A673 (cell line): Measurements from ENCODE around the gene TLE2. TPM values are rescaled to one million over a fixed set of nuclear protein-coding genes. Genes with fewer than 3 reads are reported as not detected.

ENCODE experiments used
- BruUV-seq: library from RNA; stranded (reverse); fragments of 400-500 nt; replicated peaks from 2 replicates; lab custom pipeline; 2021; lab: Mats Ljungman, UMichigan
- CTCF ChIA-PET: fragments of 300-600 bp; sonication (Branson Sonifier 250); formaldehyde crosslinking; loops from one replicate; lab custom pipeline; 2022; ENCODE audit warnings: antibody characterized with exemption; lab: Charles Lee
- POLR2A ChIA-PET: fragments of 300-600 bp; sonication (Branson Sonifier 250); formaldehyde crosslinking; loops from one replicate; lab custom pipeline; 2022; ENCODE audit warnings: antibody characterized with exemption; ENCODE audit not compliant: low non-redundant PET; lab: Charles Lee
- DNase-seq: peaks from one replicate; pipeline ENCODE4 v3.0.0-alpha.2; 2015; ENCODE audit warnings: low spot score
- H3K27ac ChIP-seq: fragments of 200-600 bp; sonication (generic); 2 replicates; pipeline ENCODE4 v1.5.1; 2016; ENCODE audit warnings: mixed run types, low read depth, mild to moderate bottlenecking, mixed read lengths, antibody characterized with exemption, low read length; ENCODE audit not compliant: poor library complexity, severe bottlenecking
- H3K27me3 ChIP-seq: fragments of 200-600 bp; sonication (generic); replicated peaks from 2 replicates; pipeline ENCODE4 v1.6.1; 2017; ENCODE audit warnings: mixed run types, low read depth, mild to moderate bottlenecking, mixed read lengths, antibody characterized with exemption, low read length; ENCODE audit not compliant: insufficient read depth, poor library complexity
- H3K36me3 ChIP-seq: fragments of 200-600 bp; sonication (generic); 2 replicates; pipeline ENCODE4 v1.6.1; 2016; ENCODE audit warnings: mixed run types, mild to moderate bottlenecking, mixed read lengths, antibody characterized with exemption, low read length; ENCODE audit not compliant: insufficient read depth, poor library complexity, severe bottlenecking
- H3K4me1 ChIP-seq: fragments of 200-600 bp; sonication (generic); 2 replicates; pipeline ENCODE4 v1.6.1; 2017; ENCODE audit warnings: mixed run types, mild to moderate bottlenecking, mixed read lengths, antibody characterized with exemption, low read length; ENCODE audit not compliant: insufficient read depth, poor library complexity, severe bottlenecking
- H3K4me3 ChIP-seq: fragments of 200-600 bp; sonication (generic); 2 replicates; pipeline ENCODE4 v1.5.1; 2016; ENCODE audit warnings: low read depth, mixed run types, mild to moderate bottlenecking, mixed read lengths, low read length; ENCODE audit not compliant: poor library complexity, severe bottlenecking
- H3K9me3 ChIP-seq: fragments of 200-600 bp; sonication (generic); 2 replicates; pipeline ENCODE4 v1.6.1; 2016; ENCODE audit warnings: mixed run types, low read depth, mild to moderate bottlenecking, mixed read lengths, antibody characterized with exemption, low read length; ENCODE audit not compliant: poor library complexity, severe bottlenecking
- EZH2 ChIP-seq: fragments of 200-600 bp; sonication (generic); IDR thresholded peaks from 2 replicates; pipeline ENCODE4 v1.6.1; 2017; ENCODE audit warnings: borderline replicate concordance, low read depth, mild to moderate bottlenecking, mixed read lengths, antibody characterized with exemption, low read length; ENCODE audit not compliant: poor library complexity, severe bottlenecking
- intact Hi-C: fragments of 100-400 bp; cut with micrococcal nuclease; formaldehyde crosslinking; loops from one replicate; pipeline ENCODE4 v1.10.0; 2022; ENCODE audit not compliant: unreplicated experiment
- total RNA-seq: library from RNA; stranded (reverse); gene quantifications from 2 replicates; pipeline ENCODE4 v1.2.3, GENCODE V29; 2021
- TF ChIP-seq, protein P1 (sequence below): fragments of 300-800, 200-600 bp; sonication (generic); conservative IDR thresholded peaks from 2 replicates; pipeline ENCODE4 v1.5.1; 2017; ENCODE audit warnings: low read depth, mild to moderate bottlenecking, antibody characterized with exemption, low read length, moderate library complexity, mixed read lengths

The TLE2 gene
- total RNA-seq, 1 experiment from 2014 or later: 10.8 TPM

DNA sequence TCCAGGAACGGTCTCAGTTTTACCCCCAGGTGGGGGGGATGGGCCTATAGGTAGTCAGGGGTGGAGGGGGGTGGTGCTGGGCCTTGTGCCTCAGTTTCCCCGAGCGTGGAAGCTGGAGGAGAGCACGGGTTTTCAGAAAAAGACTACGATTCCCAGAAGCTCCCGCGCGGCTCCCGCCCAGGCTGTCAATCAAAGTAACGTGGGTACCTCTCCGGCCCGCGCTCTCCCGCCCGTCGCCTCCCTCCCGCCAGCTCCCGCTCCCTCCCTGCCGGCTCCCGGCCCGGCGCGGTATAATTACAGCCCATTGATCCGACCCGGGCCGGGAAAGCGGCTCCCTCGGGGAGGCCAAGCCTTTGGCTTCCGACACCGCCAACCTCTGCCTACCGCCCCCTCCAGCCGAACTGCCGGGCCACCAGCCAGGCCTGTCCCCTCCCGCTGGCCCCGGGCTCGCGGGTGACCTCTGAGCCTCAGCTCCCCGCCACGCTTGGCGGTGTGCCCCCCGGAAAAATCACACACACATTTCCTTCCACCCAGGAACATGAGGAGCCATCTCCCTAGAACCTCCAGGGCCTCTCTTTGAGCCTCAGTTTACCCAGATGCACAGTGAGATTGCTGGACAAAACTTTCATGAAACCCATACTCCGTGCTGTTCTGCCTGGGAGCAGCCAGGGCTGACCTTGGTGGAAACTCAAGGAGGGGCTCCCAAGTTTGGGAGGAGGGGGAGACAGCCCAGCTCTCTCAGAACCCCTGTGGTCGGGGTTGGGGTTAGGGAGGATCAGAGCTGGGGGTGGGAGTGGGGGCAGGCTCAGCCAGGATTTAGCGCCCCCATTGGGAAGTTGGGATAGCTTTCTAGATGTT is 7.3 kb upstream of the TLE2 start:
- TF ChIP-seq, protein P1, sequence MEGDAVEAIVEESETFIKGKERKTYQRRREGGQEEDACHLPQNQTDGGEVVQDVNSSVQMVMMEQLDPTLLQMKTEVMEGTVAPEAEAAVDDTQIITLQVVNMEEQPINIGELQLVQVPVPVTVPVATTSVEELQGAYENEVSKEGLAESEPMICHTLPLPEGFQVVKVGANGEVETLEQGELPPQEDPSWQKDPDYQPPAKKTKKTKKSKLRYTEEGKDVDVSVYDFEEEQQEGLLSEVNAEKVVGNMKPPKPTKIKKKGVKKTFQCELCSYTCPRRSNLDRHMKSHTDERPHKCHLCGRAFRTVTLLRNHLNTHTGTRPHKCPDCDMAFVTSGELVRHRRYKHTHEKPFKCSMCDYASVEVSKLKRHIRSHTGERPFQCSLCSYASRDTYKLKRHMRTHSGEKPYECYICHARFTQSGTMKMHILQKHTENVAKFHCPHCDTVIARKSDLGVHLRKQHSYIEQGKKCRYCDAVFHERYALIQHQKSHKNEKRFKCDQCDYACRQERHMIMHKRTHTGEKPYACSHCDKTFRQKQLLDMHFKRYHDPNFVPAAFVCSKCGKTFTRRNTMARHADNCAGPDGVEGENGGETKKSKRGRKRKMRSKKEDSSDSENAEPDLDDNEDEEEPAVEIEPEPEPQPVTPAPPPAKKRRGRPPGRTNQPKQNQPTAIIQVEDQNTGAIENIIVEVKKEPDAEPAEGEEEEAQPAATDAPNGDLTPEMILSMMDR: peak; percentile 46; the same call in 1 of the 2 replicates
- no peak for TF ChIP-seq EZH2
- Histone ChIP-seq H3K4me1 (peaks cover 18% of the 10 kb centered on the region), H3K36me3 (no peaks in the 10 kb centered on the region), H3K9me3 (no peaks in the 10 kb centered on the region), H3K4me3 (peak overlapping the region; percentile 58), H3K27me3 (no peaks in the 10 kb centered on the region), H3K27ac (peak overlapping the region; percentile 91)
- BruUV-seq: no TSS peak
- peak; percentile 95 for DNase-seq
- intact Hi-C loops: loop anchor here (5.0 kb wide), 1 partner anchor 54 kb away; no protein-coding TSS in a partner anchor
- ChIA-PET POLR2A (interaction anchor here (0.6 to 0.8 kb wide), 2 partner anchors 16 to 277 kb away, joined by 3 to 6 read pairs; no protein-coding TSS in a partner anchor), CTCF (interaction anchor here (0.6 to 1.3 kb wide), 3 partner anchors 10 to 449 kb away, joined by 3 to 4 read pairs (median 3); no protein-coding TSS in a partner anchor)

DNA sequence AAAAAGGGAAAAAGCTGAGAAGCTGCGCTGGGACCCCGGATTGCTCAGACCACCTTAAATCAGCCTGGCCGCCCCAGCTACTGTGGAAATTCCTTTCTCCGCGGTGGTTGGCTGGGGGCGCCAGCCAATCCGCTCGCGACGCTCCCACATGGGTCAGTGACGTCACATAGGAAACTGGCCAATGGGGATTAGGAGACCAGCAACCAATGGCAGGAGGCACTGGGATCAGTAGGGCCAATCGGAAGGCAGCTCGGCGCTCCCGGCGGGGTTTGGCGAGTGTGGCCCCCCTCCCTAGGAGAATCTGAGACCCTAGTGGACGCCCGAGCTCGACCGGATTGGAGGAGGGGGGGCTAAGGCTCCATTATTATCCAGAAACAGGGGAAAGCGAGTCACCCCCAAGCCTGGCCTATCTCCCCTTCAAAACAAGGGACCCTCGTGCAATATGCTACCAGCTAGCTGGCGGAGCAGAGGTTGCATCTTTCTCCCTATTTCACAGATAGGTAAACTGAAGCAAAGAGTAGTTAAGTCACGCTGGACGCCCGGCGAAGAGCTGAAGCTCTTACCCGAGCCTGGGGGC is 6.5 kb upstream of the TLE2 start:
- TF ChIP-seq, protein P1: no peak
- no peak for TF ChIP-seq EZH2
- H3K4me1 ChIP-seq: peaks cover 16% of the 10 kb centered on the region
- H3K36me3 ChIP-seq: no peaks in the 10 kb centered on the region
- ChIA-PET CTCF (interaction anchor here (0.6 to 1.3 kb wide), 5 partner anchors 11 to 450 kb away, joined by 3 to 4 read pairs (median 3); no protein-coding TSS in a partner anchor), POLR2A (interaction anchor here (0.8 kb wide), 1 partner anchor 278 kb away, joined by 6 read pairs; no protein-coding TSS in a partner anchor)
- BruUV-seq: no TSS peak
- peak overlapping the region; percentile 58 for H3K4me3 ChIP-seq
- H3K27me3 ChIP-seq: no peaks in the 10 kb centered on the region
- intact Hi-C loops: loop anchor here (5.0 kb wide), 1 partner anchor 53 kb away; no protein-coding TSS in a partner anchor
- H3K27ac ChIP-seq: peak overlapping the region; percentile 91
- DNase-seq: peak; percentile 100
- H3K9me3 ChIP-seq: no peaks in the 10 kb centered on the region

DNA sequence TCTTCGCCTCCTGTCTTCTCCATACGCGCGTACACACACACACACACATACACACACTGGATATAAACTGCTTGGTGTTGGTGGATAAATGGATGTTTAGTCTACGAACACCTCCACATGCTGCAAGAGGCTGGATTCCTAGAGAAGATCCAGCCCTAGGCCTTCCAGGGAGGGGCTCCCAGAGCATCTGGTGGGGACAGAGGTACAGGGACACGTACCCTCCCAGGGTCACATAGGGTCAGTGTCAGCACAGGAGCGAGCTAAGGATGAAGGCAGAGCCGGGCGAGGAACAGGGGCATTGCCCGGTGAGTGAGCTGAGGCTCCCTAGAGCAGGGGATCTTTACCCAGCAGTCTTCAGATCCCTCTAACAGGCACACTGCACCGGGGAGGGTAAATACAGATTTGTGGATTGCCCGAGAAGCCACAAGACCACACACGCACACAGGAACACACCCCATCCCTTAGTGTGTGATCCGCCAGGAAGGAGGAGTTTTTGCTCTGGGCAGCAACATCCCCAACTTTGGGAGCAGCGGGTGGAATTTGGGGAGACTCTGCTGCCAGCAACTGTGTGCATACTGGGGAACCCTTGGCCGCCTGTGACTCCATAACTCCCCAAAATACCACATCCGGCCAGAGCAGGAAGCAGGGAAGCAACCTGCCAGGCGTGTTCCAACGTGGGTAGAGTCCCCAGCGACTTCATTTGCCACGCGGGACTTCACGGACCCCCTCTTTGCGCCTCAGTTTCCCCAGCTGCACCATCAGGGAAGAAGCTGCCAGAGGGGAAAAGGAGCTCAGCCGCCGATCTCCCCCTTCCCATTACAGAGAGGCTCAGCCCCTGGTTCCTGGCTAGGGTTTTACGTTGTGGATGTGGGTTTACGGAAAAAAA is 5.8 kb upstream of the TLE2 start:
- no peak for DNase-seq
- H3K27ac ChIP-seq: peak overlapping the region; percentile 87
- BruUV-seq: no TSS peak
- H3K36me3 ChIP-seq: no peaks in the 10 kb centered on the region
- peaks cover 16% of the 10 kb centered on the region for H3K4me1 ChIP-seq
- CTCF ChIA-PET: interaction anchor here (0.6 kb wide), 2 partner anchors 10 to 69 kb away, joined by 3 to 4 read pairs; no protein-coding TSS in a partner anchor
- H3K27me3 ChIP-seq: peaks cover 5% of the 10 kb centered on the region
- H3K4me3 ChIP-seq: peak overlapping the region; percentile 58
- no peaks in the 10 kb centered on the region for H3K9me3 ChIP-seq
- intact Hi-C loops: loop anchor here (5.0 kb wide), 1 partner anchor 53 kb away; no protein-coding TSS in a partner anchor
- TF ChIP-seq, protein P1: no peak
- TF ChIP-seq EZH2: no peak
- POLR2A ChIA-PET: no interaction called here
